DOHH2 (cell line): Measurements from ENCODE around the gene PMIS2.

Experiments
- H3F3A ChIP-seq: fragments of 200-600 bp; sonication (generic), shearing (Covaris generic); 2 replicates; pipeline ENCODE4 v1.6.0; 2016; ENCODE audit warnings: antibody characterized with exemption, mild to moderate bottlenecking; ENCODE audit not compliant: control insufficient read depth, insufficient read depth
- H3K27ac ChIP-seq: fragments of 200-600 bp; sonication (generic); 2 replicates; pipeline ENCODE4 v1.5.1; 2014; ENCODE audit warnings: low read depth, mild to moderate bottlenecking, low read length, moderate library complexity
- H3K27me3 ChIP-seq: fragments of 200-600 bp; sonication (generic); 2 replicates; pipeline ENCODE4 v1.6.1; 2014; ENCODE audit warnings: mild to moderate bottlenecking, low read length, mixed read lengths; ENCODE audit not compliant: control insufficient read depth
- H3K36me3 ChIP-seq: fragments of 200-600 bp; sonication (generic); 2 replicates; pipeline ENCODE4 v1.6.1; 2014; ENCODE audit warnings: mild to moderate bottlenecking, low read length, moderate library complexity, mixed read lengths; ENCODE audit not compliant: control insufficient read depth
- H3K4me1 ChIP-seq: fragments of 200-600 bp; sonication (generic); 2 replicates; pipeline ENCODE4 v1.6.1; 2014; ENCODE audit warnings: mild to moderate bottlenecking, low read length, mixed read lengths; ENCODE audit not compliant: control insufficient read depth
- H3K4me2 ChIP-seq: fragments of 200-600 bp; sonication (generic); 2 replicates; pipeline ENCODE4 v1.6.0; 2014; ENCODE audit warnings: mild to moderate bottlenecking, low read length, moderate library complexity
- H3K4me3 ChIP-seq: fragments of 200-600 bp; sonication (generic); 2 replicates; pipeline ENCODE4 v1.5.1; 2014; ENCODE audit warnings: mild to moderate bottlenecking, low read length, mixed read lengths
- H3K79me2 ChIP-seq: fragments of 200-600 bp; sonication (generic); 2 replicates; pipeline ENCODE4 v1.6.1; 2014; ENCODE audit warnings: mild to moderate bottlenecking, low read length, mixed read lengths; ENCODE audit not compliant: control insufficient read depth
- H3K9me2 ChIP-seq: fragments of 200-600 bp; sonication (generic); replicated peaks from 2 replicates; pipeline ENCODE4 v1.6.1; 2014; ENCODE audit warnings: mild to moderate bottlenecking, low read length, mixed read lengths; ENCODE audit not compliant: control insufficient read depth
- H3K9me3 ChIP-seq: fragments of 200-600 bp; sonication (generic); 2 replicates; pipeline ENCODE4 v1.6.1; 2014; ENCODE audit warnings: antibody characterized with exemption, low read length, mixed read lengths; ENCODE audit not compliant: control insufficient read depth, insufficient read depth
- H4K20me1 ChIP-seq: fragments of 200-600 bp; sonication (generic); 2 replicates; pipeline ENCODE4 v1.6.0; 2014; ENCODE audit warnings: low read depth, mild to moderate bottlenecking, antibody characterized with exemption, low read length, moderate library complexity; ENCODE audit not compliant: control insufficient read depth, insufficient read depth
- EZH2phosphoT487 ChIP-seq: fragments of 200-600 bp; sonication (generic); IDR thresholded peaks from 2 replicates; pipeline ENCODE4 v1.6.1; 2017; ENCODE audit warnings: borderline replicate concordance, mild to moderate bottlenecking, antibody characterized with exemption, low read length, moderate library complexity, mixed read lengths
- TF ChIP-seq, protein P1 (sequence below): fragments of 200-600 bp; sonication (generic); IDR thresholded peaks from one replicate; pipeline ENCODE4 v1.5.1; 2014; ENCODE audit warnings: antibody characterized with exemption, mild to moderate bottlenecking, low read depth, low read length; ENCODE audit not compliant: poor library complexity, severe bottlenecking

The PMIS2 gene

DNA sequence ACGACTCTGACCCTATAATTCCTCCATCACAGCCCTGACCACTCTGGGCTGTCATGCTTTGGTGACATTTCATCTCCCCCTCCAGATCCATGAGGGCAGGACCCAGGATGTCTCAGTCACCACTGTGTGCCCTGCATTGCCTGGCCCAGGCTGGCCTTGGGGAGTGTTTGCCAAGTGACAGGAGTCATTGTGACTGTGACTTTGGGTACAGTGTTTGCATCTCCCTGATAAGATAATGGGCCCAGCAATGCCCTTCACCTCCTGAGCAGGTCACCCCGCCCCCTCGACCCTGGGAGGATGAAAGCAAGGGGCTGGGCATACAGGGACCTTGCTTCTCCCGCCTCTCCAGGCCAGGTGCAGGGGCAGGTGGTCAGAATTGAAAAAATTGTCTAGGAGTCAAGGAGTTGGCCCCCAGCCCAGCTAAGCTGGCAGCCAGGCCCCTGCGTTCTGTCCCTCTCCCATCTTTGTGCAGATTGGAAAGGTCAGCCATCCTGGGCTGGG lies 16.6 kb upstream of the PMIS2 start:
- no peaks in the 10 kb centered on the region for H3K79me2 ChIP-seq
- no peak overlapping the region for H3K4me3 ChIP-seq
- no peaks in the 10 kb centered on the region for H3F3A ChIP-seq
- peaks cover 24% of the 10 kb centered on the region for H3K27me3 ChIP-seq
- no peaks in the 10 kb centered on the region for H3K4me1 ChIP-seq
- H3K4me2 ChIP-seq = no peak overlapping the region
- no peaks in the 10 kb centered on the region for H3K36me3 ChIP-seq
- H3K27ac ChIP-seq = no peak overlapping the region
- no peaks in the 10 kb centered on the region for H3K9me2 ChIP-seq
- H4K20me1 ChIP-seq = no peaks in the 10 kb centered on the region
- no peaks in the 10 kb centered on the region for H3K9me3 ChIP-seq
- TF ChIP-seq EZH2phosphoT487 = no peak
- TF ChIP-seq, protein P1, sequence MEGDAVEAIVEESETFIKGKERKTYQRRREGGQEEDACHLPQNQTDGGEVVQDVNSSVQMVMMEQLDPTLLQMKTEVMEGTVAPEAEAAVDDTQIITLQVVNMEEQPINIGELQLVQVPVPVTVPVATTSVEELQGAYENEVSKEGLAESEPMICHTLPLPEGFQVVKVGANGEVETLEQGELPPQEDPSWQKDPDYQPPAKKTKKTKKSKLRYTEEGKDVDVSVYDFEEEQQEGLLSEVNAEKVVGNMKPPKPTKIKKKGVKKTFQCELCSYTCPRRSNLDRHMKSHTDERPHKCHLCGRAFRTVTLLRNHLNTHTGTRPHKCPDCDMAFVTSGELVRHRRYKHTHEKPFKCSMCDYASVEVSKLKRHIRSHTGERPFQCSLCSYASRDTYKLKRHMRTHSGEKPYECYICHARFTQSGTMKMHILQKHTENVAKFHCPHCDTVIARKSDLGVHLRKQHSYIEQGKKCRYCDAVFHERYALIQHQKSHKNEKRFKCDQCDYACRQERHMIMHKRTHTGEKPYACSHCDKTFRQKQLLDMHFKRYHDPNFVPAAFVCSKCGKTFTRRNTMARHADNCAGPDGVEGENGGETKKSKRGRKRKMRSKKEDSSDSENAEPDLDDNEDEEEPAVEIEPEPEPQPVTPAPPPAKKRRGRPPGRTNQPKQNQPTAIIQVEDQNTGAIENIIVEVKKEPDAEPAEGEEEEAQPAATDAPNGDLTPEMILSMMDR = no peak

DNA sequence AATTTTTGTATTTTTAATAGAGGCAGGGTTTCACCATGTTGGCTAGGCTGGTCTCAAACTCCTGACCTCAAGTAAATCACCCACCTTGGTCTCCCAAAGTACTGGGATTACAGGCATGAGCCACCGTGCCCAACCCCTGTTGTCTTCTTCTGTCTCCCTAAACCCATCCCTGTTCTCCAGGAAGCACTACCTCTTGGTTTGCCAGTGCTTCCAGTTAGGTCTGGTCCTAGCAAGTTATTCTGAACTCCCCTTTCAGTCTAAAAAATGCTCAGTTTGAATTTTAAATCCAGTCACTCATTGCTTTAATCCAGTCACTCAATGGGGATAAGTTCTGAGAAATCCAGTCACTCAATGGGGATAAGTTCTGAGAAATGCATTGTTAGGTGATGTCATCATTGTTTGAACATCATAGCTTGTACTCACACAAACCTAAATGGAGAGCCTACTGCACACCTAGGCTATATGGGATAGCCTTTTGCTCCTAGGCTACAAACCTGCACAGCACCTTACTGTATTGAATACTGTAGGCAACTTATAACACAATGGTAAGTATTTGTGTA lies 14.5 kb upstream of the PMIS2 start:
- no peaks in the 10 kb centered on the region for H3K79me2 ChIP-seq
- H3K27ac ChIP-seq = no peak overlapping the region
- no peaks in the 10 kb centered on the region for H3K36me3 ChIP-seq
- H3K9me2 ChIP-seq = no peaks in the 10 kb centered on the region
- no peaks in the 10 kb centered on the region for H3K4me1 ChIP-seq
- H3K27me3 ChIP-seq = peaks cover 21% of the 10 kb centered on the region
- H4K20me1 ChIP-seq = no peaks in the 10 kb centered on the region
- H3K9me3 ChIP-seq = peaks cover 10% of the 10 kb centered on the region
- H3F3A ChIP-seq = no peaks in the 10 kb centered on the region
- TF ChIP-seq, protein P1 = no peak
- no peak for TF ChIP-seq EZH2phosphoT487
- no peak overlapping the region for H3K4me3 ChIP-seq
- no peak overlapping the region for H3K4me2 ChIP-seq

DNA sequence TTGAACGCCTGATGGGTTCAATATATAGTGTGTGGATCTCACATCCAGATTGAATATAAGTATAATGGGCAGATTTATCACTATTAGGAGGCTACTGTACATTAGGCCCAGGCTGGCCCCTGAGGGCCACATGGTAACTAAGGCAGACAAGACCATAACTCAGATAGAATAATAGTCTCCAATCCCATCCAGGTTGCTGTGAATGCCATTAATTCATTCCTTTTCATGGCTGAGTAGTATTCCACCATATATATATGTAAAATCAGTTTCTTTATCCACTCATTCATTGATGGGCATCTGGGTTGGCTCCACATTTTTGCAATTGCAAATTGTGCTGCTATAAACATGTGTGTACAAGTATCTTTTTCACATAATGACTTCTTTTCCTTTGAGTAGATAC lies 8.1 kb upstream of the PMIS2 start:
- Histone ChIP-seq H3K4me3 (no peak overlapping the region), H3K79me2 (no peaks in the 10 kb centered on the region), H3K36me3 (no peaks in the 10 kb centered on the region), H3K27ac (no peak overlapping the region), H3K9me3 (peaks cover 14% of the 10 kb centered on the region), H3K9me2 (no peaks in the 10 kb centered on the region), H3K4me2 (no peak overlapping the region), H3F3A (no peaks in the 10 kb centered on the region), H3K4me1 (no peaks in the 10 kb centered on the region), H3K27me3 (no peaks in the 10 kb centered on the region), H4K20me1 (no peaks in the 10 kb centered on the region)
- TF ChIP-seq EZH2phosphoT487 = no peak
- TF ChIP-seq, protein P1 = no peak
